ENCODE measurements around the gene OR51B4.
"Not testable (repeated sequence)": the region's sequence is repeated elsewhere in the genome, so short reads cannot be mapped to it uniquely, and the experiment has no call there.

The OR51B4 gene

GRCh38 chr11:5297721-5298323 lies 3.9 kb downstream of the OR51B4 start:
- DNase-seq (ENCODE audit: low spot score) (no peak), FAIRE-seq (no peak)

GRCh38 chr11:5294342-5294995 lies 7.3 kb downstream of the OR51B4 start:
- not testable (repeated sequence) for FAIRE-seq; DNase-seq (ENCODE audit: low spot score)

DNA sequence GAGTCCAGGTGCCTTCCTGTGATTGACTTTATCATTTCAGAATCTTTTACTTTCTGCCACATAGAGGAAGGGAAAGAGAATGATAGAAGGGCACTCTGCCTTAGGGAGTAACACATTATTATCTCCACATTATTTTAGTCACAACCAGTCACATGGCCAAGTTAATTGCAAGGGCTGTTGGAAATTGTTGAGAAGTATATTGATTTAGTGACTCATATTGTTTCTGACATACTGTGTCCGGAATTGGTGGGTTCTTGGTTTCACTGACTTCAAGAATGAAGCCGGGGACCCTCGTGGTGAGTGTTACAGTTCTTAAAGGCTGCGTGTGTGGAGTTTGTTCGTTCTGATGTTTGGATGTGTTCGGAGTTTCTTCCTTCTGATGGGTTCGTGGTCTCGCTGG lies 8.7 kb downstream of the OR51B4 start:
- FAIRE-seq: no peak
- no peak for DNase-seq (ENCODE audit: low spot score)

DNA sequence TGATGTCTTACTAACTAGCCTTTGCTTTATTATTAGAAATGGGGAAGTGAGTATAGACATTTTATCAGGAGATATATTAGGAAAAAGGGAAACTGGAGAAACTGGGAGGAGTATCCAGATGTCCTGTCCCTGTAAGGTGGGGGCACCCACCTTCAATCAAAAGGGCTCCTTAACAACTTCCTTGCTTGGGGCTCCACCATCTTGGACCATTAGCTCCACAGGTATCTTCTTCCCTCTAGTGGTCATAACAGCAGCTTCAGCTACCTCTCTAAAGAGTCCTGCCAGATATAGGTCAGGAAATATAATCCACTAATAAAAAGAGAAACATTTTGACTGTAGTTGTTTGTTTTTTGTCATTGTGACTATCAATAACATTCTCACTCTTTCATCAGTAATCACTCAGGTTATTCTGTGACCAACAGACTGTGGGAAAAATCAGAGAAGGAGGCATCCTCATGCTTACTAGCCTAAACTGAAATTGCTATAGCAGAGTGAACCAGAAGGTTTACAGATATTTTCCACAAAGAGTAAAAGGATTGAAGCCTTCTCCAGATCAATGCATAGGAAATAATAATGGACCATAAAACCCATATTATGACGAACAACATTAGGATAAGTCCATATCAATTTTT lies 10.4 kb downstream of the OR51B4 start:
- DNase-seq (ENCODE audit: low spot score) (peak; percentile 33), FAIRE-seq (no peak)

GRCh38 chr11:5290106-5290505 lies 11.6 kb downstream of the OR51B4 start:
- DNase-seq (ENCODE audit: low spot score): no peak
- FAIRE-seq: no peak

DNA sequence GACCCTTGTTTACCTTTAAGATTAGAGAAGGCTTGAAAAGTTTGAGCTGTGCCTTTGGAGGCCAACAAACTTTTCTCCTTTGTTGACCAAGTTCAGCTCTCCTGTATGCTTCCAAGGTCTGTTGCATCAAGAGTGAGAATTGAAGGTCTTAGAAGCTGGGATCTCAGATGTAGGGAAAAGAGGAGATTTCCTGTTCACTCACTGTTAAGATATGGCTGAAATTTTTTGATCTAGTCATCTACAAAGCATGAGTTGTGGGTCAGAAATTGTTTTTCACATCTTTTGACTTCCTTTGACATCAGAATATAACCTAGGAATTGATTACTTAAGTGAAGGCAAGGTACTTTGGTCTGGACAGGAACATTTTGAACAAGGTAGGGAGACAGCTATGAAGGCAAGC lies 12.1 kb downstream of the OR51B4 start:
- FAIRE-seq (no peak), DNase-seq (ENCODE audit: low spot score) (no peak)

GRCh38 chr11:5288906-5289550 lies 12.7 kb downstream of the OR51B4 start:
- FAIRE-seq (no peak), DNase-seq (ENCODE audit: low spot score) (peak; percentile 9)

GRCh38 chr11:5288108-5288905 lies 13.4 kb downstream of the OR51B4 start:
- FAIRE-seq (no peak), DNase-seq (ENCODE audit: low spot score) (no peak)

GRCh38 chr11:5286901-5287300 lies 14.8 kb downstream of the OR51B4 start:
- no peak for DNase-seq (ENCODE audit: low spot score)
- no peak for FAIRE-seq

GRCh38 chr11:5286351-5286750 lies 15.4 kb downstream of the OR51B4 start:
- DNase-seq (ENCODE audit: low spot score) (no peak), FAIRE-seq (no peak)

GRCh38 chr11:5285703-5286340 lies 15.9 kb downstream of the OR51B4 start:
- FAIRE-seq: no peak
- DNase-seq (ENCODE audit: low spot score): no peak

GRCh38 chr11:5284637-5285036 lies 17.1 kb downstream of the OR51B4 start:
- FAIRE-seq (no peak), DNase-seq (ENCODE audit: low spot score) (no peak)

DNA sequence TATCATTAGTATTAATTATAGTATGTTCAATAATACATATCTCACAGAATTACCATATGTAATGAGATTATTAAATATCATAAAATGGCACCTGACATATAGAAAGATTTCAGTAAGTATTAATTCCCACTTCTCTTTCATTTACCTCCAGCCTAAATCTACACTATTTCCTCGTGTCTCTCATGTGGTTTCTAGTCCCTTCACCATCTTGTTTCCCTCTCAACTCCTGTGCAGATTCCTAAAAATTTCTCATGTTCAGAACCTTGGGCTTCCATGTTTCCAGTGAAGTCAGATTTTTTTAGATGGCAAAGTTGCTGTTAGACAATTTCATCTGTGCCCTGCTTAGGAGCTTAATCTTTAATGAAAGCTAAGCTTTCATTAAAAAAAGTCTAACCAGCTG lies 17.9 kb downstream of the OR51B4 start:
- DNase-seq (ENCODE audit: low spot score) (no peak), FAIRE-seq (no peak)

- FAIRE-seq: no peak
- no peak for DNase-seq (ENCODE audit: low spot score)
These were observed 18.7 kb downstream of the OR51B4 start for GRCh38 chr11:5283086-5283485.

DNA sequence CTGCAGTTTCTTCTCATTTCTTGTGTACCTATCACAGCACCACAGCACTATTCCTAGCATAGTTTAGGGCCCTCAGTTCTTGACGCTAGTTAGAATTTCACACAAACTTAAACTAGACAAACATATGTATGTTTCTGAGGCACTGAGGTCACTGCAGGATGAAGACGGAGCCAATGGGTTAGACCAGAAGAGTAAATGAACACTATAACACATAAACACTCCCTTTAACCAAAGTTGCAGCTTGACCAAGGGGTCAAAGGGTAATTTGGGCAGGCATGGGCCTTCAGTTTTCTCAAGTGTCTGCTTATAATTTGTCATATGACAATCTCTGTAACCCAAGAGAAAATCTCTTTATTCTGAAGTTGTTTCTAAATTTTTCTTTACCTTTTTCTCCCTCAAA lies 19.1 kb downstream of the OR51B4 start:
- no peak for FAIRE-seq

GRCh38 chr11:5281596-5281995 lies 20.1 kb downstream of the OR51B4 start:
- no peak for FAIRE-seq
- DNase-seq (ENCODE audit: low spot score): no peak

More for the DNA sequence above, 19.1 kb downstream of the OR51B4 start:
- no peak for DNase-seq (ENCODE audit: low spot score)

- DNase-seq (ENCODE audit: low spot score) (peak; percentile 94), FAIRE-seq (peak; percentile 86)
These were observed 21.1 kb downstream of the OR51B4 start for GRCh38 chr11:5280582-5281102.

- no peak for FAIRE-seq
- DNase-seq (ENCODE audit: low spot score): no peak
These were observed 22.2 kb downstream of the OR51B4 start for GRCh38 chr11:5279471-5280090.

DNA sequence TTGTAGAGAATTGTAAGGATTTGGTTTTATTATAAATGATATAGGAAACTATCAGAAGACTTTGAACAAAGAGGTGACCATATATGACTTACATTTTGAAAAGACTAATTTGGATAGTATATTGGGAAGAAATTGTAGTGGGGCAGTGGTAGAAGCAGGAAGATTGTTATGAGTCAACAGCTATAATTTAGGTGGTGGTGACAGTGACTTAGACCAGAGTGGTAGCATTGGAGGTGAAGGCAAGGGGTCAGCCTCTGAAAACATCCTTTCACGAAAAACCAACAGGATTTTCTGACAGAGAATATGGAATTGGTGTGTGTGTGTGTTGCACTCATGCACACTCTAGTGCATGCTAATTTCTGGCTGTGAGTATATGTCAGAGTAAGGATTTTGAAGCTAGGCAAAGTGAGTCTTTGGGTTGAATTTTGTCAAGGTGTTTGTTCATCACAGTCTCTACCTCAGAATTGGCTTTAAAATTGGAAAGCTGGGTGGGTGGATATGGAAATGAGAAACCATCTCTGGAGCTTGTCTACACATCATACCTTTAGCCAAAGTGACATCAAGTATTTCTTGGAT lies 23.9 kb downstream of the OR51B4 start:
- DNase-seq (ENCODE audit: low spot score): no peak
- no peak for FAIRE-seq

GRCh38 chr11:5276697-5277096 lies 25.0 kb downstream of the OR51B4 start:
- FAIRE-seq: no peak
- no peak for DNase-seq (ENCODE audit: low spot score)

Data from RCC 7860 (cell line).